Measurements from ENCODE around the gene DEPDC4. TPM values are rescaled to one million over a fixed set of nuclear protein-coding genes. Genes with fewer than 3 reads are reported as not detected.

The DEPDC4 gene
- total RNA-seq, 1 experiment from 2014 or later = 3.2 TPM

DNA sequence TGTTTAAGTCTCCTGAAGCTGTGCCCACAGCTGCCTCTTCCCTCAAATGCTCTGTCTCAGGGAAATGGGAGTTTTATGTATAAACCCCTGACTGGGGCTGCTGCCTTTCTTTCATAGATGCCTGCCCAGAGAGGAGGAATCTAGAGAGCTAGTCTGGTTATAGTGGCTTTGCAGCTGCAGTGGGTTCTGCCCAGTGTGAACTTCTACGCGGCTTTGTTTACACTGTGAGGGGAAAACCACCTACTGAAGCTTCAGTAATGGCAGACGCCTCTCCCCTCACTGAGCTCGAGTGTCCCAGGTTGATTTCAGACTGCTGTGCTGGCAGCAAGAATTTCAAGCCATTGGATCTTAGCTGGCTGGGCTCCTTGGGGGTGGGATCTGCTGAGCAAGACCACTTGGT, 37.0 kb upstream of the DEPDC4 start:
- peaks cover 78 to 89% (median 87%) of the 10 kb centered on the region in 3 experiments for H3K36me3 Mint-ChIP-seq (ENCODE audit: insufficient read depth in 1 of 3, low read depth in 3 of 3)
- Histone ChIP-seq H4K8ac (replicated peaks; ENCODE audit: insufficient read length, low read depth, low read length) (no peak overlapping the region), H3K56ac (ENCODE audit: insufficient read length, low read depth, low read length) (no peak overlapping the region), H3K23me2 (ENCODE audit: insufficient read length, low read depth, low read length, poor library complexity, severe bottlenecking) (no peaks in the 10 kb centered on the region), H3K18ac (ENCODE audit: insufficient read length, low read depth, low read length) (no peak overlapping the region), H3K23ac (ENCODE audit: insufficient read length, low read depth, low read length) (no peak overlapping the region), H4K5ac (ENCODE audit: insufficient read length, low read depth, low read length) (no peak overlapping the region), H2BK20ac (ENCODE audit: low read depth, low read length, poor library complexity, severe bottlenecking) (no peak overlapping the region), H3K9me3 (ENCODE audit: control insufficient read depth, low read depth, low read length) (no peaks in the 10 kb centered on the region), H2AK5ac (ENCODE audit: insufficient read length, low read length) (no peak overlapping the region), H2BK12ac (ENCODE audit: insufficient read length, low read depth, low read length) (no peak overlapping the region), H3K4me1 (ENCODE audit: insufficient read depth, low read length) (no peaks in the 10 kb centered on the region), H3K4ac (ENCODE audit: low read depth, low read length) (no peak overlapping the region), H2AFZ (ENCODE audit: low read length) (no peak overlapping the region), H3K14ac (ENCODE audit: insufficient read depth, low read length) (no peak overlapping the region), H3K27me3 (ENCODE audit: insufficient read depth, low read length) (no peaks in the 10 kb centered on the region), H4K91ac (ENCODE audit: insufficient read length, low read depth, low read length) (no peak overlapping the region), H4K20me1 (ENCODE audit: control insufficient read depth, insufficient read depth, insufficient read length) (no peaks in the 10 kb centered on the region), H2BK5ac (ENCODE audit: insufficient read length, low read length) (no peak overlapping the region), H2BK120ac (ENCODE audit: low read depth, low read length, poor library complexity, severe bottlenecking) (no peak overlapping the region), H3K79me1 (ENCODE audit: insufficient read depth, low read depth, low read length, poor library complexity, severe bottlenecking) (no peaks in the 10 kb centered on the region), H3T11ph (ENCODE audit: low read length) (no peak overlapping the region), H2BK15ac (ENCODE audit: low read depth, low read length) (no peak overlapping the region), H3K27ac (ENCODE audit: insufficient read length, low read depth, low read length) (no peak overlapping the region), H3K4me2 (ENCODE audit: insufficient read depth, insufficient read length, low read length) (no peak overlapping the region), H3K79me2 (ENCODE audit: insufficient read depth, low read length) (no peaks in the 10 kb centered on the region), H3K9ac (ENCODE audit: extremely low read depth, insufficient read length, low read length) (no peak overlapping the region)
- peaks cover 33 to 35% of the 10 kb centered on the region in 2 experiments for H3K9me3 Mint-ChIP-seq
- no CpG with 5 or more reads among the region's 4 CpGs for WGBS (ENCODE audit: extremely low coverage, insufficient read length, low lambda C conversion rate)
- TF ChIP-seq, protein P1, sequence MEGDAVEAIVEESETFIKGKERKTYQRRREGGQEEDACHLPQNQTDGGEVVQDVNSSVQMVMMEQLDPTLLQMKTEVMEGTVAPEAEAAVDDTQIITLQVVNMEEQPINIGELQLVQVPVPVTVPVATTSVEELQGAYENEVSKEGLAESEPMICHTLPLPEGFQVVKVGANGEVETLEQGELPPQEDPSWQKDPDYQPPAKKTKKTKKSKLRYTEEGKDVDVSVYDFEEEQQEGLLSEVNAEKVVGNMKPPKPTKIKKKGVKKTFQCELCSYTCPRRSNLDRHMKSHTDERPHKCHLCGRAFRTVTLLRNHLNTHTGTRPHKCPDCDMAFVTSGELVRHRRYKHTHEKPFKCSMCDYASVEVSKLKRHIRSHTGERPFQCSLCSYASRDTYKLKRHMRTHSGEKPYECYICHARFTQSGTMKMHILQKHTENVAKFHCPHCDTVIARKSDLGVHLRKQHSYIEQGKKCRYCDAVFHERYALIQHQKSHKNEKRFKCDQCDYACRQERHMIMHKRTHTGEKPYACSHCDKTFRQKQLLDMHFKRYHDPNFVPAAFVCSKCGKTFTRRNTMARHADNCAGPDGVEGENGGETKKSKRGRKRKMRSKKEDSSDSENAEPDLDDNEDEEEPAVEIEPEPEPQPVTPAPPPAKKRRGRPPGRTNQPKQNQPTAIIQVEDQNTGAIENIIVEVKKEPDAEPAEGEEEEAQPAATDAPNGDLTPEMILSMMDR (conservative IDR thresholded peaks at IDR 0.05) = no peak
- no peaks in the 10 kb centered on the region for H3K27me3 Mint-ChIP-seq (ENCODE audit: low read depth)
- H3K4me3 Mint-ChIP-seq = no peak overlapping the region
- H3K27ac Mint-ChIP-seq = no peak overlapping the region
- no peak for DNase-seq
- peaks cover 0 to 2% of the 10 kb centered on the region in 2 experiments; a peak in 2 of 4 replicates for H3K4me1 Mint-ChIP-seq

Measured in H9 (cell line).